Measurements from ENCODE around the gene THY1. TPM values are rescaled to one million over a fixed set of nuclear protein-coding genes. Genes with fewer than 3 reads are reported as not detected.

THY1 gene
- total RNA-seq, 1 experiment from 2014 or later = 1.1 TPM

DNA sequence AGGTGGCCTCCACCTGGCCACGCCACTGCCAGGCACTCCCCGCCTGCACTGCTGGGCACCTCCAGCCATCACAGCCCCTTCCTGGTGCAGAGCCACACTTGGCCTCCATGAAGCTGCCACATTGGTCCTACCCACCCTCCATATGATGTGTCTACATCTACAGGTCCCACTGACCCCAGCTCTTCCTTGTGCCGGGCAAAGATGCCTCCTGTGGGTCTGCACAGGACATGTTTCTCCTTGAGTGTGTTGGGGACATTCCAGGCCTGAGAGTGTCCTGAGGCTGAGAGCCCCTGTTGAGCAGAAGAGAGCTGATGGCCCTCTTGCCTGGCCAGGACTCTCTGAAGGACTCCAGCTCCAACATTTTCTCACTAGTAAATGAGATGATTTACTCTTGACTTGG is 7.5 kb downstream of the THY1 start:
- ATAC-seq (no peak), DNase-seq (ENCODE audit: low read depth, low spot score) (no peak)
- no peaks in the 10 kb centered on the region for H4K20me1 ChIP-seq (ENCODE audit: insufficient read depth)
- no peak overlapping the region for H2AFZ ChIP-seq (ENCODE audit: low read depth, low read length, poor library complexity, severe bottlenecking)
- no peaks in the 10 kb centered on the region for H3K9me3 ChIP-seq (ENCODE audit: control insufficient read depth in 1 of 2, insufficient read depth in 1 of 2, low read depth in 1 of 2, low read length in 2 of 2)
- H3K4me2 ChIP-seq (ENCODE audit: low read length) = no peak overlapping the region
- TF ChIP-seq, protein P1, sequence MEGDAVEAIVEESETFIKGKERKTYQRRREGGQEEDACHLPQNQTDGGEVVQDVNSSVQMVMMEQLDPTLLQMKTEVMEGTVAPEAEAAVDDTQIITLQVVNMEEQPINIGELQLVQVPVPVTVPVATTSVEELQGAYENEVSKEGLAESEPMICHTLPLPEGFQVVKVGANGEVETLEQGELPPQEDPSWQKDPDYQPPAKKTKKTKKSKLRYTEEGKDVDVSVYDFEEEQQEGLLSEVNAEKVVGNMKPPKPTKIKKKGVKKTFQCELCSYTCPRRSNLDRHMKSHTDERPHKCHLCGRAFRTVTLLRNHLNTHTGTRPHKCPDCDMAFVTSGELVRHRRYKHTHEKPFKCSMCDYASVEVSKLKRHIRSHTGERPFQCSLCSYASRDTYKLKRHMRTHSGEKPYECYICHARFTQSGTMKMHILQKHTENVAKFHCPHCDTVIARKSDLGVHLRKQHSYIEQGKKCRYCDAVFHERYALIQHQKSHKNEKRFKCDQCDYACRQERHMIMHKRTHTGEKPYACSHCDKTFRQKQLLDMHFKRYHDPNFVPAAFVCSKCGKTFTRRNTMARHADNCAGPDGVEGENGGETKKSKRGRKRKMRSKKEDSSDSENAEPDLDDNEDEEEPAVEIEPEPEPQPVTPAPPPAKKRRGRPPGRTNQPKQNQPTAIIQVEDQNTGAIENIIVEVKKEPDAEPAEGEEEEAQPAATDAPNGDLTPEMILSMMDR (IDR thresholded peaks at IDR 0.05 in 2 of 3, conservative IDR thresholded peaks at IDR 0.05 in 1 of 3; ENCODE audit: borderline replicate concordance in 1 of 3, insufficient read depth in 1 of 3, low read depth in 2 of 3, low read length in 2 of 3) = no peak
- TF ChIP-seq SP1 (IDR thresholded peaks at IDR 0.05; ENCODE audit: low read depth) (no peak), ELF1 (IDR thresholded peaks at IDR 0.05; ENCODE audit: borderline replicate concordance, low read depth) (no peak), POLR2A (IDR thresholded peaks at IDR 0.05; ENCODE audit: borderline replicate concordance, extremely low read depth, insufficient read depth, insufficient read length) (no peak), EZH2 (IDR thresholded peaks at IDR 0.05) (no peak), EZH2phosphoT487 (IDR thresholded peaks at IDR 0.05; ENCODE audit: borderline replicate concordance) (no peak), TCF7L2 (IDR thresholded peaks at IDR 0.05; ENCODE audit: borderline replicate concordance, extremely low read depth, insufficient read depth, insufficient read length) (no peak), POLR2AphosphoS5 (IDR thresholded peaks at IDR 0.05; ENCODE audit: low read depth, low read length) (no peak)
- TF ChIP-seq, protein P2, sequence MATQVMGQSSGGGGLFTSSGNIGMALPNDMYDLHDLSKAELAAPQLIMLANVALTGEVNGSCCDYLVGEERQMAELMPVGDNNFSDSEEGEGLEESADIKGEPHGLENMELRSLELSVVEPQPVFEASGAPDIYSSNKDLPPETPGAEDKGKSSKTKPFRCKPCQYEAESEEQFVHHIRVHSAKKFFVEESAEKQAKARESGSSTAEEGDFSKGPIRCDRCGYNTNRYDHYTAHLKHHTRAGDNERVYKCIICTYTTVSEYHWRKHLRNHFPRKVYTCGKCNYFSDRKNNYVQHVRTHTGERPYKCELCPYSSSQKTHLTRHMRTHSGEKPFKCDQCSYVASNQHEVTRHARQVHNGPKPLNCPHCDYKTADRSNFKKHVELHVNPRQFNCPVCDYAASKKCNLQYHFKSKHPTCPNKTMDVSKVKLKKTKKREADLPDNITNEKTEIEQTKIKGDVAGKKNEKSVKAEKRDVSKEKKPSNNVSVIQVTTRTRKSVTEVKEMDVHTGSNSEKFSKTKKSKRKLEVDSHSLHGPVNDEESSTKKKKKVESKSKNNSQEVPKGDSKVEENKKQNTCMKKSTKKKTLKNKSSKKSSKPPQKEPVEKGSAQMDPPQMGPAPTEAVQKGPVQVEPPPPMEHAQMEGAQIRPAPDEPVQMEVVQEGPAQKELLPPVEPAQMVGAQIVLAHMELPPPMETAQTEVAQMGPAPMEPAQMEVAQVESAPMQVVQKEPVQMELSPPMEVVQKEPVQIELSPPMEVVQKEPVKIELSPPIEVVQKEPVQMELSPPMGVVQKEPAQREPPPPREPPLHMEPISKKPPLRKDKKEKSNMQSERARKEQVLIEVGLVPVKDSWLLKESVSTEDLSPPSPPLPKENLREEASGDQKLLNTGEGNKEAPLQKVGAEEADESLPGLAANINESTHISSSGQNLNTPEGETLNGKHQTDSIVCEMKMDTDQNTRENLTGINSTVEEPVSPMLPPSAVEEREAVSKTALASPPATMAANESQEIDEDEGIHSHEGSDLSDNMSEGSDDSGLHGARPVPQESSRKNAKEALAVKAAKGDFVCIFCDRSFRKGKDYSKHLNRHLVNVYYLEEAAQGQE (IDR thresholded peaks at IDR 0.05; ENCODE audit: low read depth) = no peak
- RAD21 ChIA-PET (ENCODE audit: low non-redundant PET in 1 of 2, low total read pairs in 2 of 2, uncharacterized antibody in 2 of 2, unreplicated experiment in 2 of 2) = no interaction called here
- no peak overlapping the region for H3K9ac ChIP-seq (ENCODE audit: low read length)
- POLR2A ChIA-PET = no interaction called here
- H3K9me2 ChIP-seq (ENCODE audit: insufficient read depth) = no peaks in the 10 kb centered on the region
- H3K4me3 ChIP-seq (replicated peaks in 1 of 2; ENCODE audit: low read depth in 1 of 2, low read length in 2 of 2) = no peak overlapping the region
- peaks cover 2 to 11% of the 10 kb centered on the region in 2 experiments; a peak in 3 of 4 replicates for H3K4me1 ChIP-seq (ENCODE audit: control insufficient read depth in 1 of 2, insufficient read depth in 2 of 2, low read length in 2 of 2)
- no peaks in the 10 kb centered on the region for H3K79me2 ChIP-seq (ENCODE audit: insufficient read depth, low read length)
- H3K36me3 ChIP-seq (ENCODE audit: control insufficient read depth in 1 of 2, insufficient read depth in 2 of 2, low read length in 2 of 2) = no peaks in the 10 kb centered on the region
- no TSS peak for BruUV-seq (replicated peaks)
- CTCF ChIA-PET = no interaction called here
- no peaks in the 10 kb centered on the region for H3K27me3 ChIP-seq (ENCODE audit: insufficient read depth, low read length)
- intact Hi-C loops (cut with micrococcal nuclease) = no loop called here
- no peak overlapping the region for H3K27ac ChIP-seq (ENCODE audit: low read depth, low read length)
